GM21381 (cell line): ENCODE data around the gene ITPR1.
"Not testable (repeated sequence)": the region's sequence is repeated elsewhere in the genome, so short reads cannot be mapped to it uniquely, and the experiment has no call there.

Source experiments
- ATAC-seq: cut with Tn5 transposase; IDR thresholded peaks from one replicate; pipeline ENCODE4 v1.9.1; 2021; ENCODE audit warnings: mild to moderate bottlenecking, moderate library complexity; ENCODE audit not compliant: unreplicated experiment

Gene ITPR1

DNA sequence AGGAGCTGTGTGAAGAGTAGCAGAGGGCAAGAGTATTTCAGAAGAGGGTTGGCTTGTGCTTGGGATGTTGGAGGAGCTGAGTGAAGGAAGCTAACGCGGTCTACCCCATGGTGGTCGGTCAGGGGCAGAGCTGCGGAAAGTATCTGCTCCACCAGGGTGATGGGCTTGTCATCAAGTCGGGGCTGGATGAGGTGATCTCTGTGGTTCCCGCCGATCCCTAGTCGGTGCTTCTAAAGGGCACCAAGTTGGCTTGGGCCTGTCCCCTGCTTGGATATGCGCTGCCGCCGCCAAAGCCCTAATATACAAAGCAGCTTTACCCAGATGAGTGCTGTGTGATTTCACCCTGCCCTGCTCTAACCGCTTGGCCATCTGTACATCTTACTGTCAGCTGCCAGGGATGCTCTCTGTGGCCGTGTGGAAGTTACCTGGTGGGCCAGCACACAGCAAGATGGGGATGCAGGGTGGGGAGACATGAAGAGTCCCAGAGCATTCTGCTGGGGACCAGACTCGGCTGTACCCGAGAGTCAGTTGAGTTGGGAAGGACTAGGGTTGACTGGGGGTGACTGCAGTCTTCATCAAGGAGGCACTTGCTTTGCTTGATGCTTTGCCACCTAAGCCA, 260.0 kb downstream of the ITPR1 start:
- ATAC-seq, result no peak

DNA sequence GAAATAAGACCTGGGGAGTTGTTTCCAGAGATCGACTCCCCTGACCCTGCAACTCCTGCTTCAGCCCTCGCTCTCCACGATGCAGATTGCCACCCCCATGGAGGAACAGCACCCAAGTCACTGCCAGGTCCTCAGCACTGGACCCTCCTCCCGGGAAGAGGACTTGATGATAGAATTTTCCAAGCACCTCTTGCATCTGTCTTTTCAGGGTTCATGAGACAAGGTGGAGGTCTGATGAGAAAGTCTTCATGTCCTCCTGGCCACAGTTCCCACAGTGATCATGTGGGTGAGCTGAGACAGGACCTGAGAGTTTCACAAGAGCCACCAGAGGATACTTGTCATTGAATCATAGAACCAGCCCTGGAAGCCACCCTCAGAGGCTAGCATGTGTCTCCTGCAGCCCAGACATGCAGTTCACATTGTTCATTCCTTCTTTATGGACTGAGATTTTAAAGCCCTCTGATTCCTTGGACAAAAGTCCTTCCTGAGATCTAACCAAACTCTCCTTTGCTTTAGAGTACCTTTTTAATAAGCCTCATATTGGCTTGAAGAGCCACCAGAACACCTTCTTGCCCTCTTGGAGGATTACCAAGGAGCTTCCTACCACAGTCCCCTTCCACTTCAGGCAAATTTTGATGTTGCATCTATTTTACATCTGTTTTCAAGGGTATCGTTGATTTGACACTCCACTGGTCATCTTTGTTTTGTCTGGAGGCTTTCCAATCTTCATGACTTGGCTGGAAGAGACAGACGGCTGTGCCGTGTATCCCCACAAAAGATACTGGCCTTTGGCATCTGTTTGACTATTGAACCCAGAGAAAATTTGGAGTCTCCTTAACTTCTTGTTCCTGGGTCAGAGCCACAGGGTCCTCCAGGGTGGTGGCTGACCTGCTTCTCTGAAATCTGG, 261.3 kb downstream of the ITPR1 start:
- ATAC-seq, result peak; percentile 56

DNA sequence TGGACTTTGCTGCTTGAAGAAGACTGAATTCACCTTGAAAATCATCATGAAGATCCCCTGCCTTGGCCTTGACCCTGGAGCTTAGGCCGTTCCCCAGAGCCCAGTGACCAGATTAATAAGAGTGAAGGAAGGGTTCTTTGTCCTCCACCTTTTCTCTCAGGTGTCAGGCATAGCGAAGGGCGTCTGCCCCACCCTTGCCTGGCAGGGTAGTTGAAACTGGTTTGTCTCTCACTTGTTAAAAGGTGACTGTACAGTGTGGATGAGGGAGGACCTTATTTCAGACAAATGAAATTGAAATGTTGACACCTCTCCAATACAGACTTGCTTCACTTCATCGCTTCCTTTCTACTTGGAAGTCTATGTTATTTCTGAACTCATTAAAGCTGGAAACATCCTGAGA, 262.4 kb downstream of the ITPR1 start:
- ATAC-seq, result no peak

DNA sequence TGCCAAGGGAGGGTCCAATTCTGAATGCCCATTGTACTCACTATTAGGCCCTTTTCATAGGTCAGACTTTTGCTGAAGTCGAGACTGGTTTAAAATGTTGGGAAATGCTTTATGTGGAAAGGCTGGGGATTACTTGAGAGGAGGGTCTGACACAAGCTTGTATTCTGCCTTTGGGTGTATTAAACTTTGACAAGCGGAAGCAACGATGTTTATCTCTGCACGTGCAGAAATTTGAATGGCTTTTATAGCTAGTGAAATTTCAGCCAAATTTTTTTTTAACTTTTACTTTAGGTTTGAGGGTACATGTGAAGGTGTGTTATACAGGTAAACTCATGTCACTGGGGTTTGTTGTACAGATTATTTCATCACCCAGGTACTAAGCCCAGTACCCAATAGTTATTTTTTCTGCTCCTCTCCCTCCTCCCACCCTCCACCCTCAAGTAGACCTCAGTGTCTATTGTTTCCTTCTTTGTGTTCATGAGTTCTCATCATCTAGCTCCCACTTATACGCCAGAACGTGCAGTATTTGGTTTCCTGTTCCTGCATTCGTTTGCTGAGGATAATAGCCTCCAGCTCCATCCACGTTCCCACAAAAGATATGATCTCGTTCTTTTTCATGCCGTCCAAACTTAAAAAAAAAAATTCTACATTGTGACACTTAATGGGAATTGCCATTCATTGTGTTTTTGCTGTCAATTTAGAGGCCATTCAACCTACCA, 263.1 kb downstream of the ITPR1 start:
- ATAC-seq, result no peak

DNA sequence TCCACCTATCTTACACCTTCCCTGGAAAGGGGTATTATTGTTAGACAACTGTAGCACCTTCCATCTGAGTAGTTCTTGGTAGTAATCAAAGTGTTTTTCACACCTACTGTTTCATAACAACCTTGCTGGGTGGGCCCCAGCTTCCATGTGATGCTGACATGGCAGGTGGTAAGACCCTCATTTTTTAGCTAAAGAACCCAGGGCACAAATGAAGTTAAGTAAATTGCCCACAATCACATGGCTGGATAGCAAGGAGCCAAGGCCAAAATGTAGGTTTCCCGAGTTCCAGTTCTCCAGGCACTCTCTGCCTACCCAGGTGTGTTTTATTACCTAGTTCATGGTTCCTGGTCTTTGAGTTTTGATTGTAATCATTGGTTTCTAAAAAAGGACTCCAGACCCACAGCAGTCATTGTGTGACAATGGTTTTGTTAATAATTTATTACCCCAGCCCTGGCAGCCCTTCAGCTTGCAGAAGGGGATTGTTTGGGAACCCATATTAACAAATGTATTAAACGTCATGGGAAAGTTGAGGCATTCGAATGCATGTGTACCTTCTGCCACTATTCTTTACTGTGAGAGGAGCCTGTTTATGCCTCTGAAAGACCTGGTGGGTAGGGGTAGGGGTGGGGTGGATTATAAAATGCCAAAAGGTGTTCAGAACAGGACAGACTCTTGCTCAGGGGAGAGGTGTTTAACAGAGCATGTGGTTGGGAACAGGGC, 263.9 kb downstream of the ITPR1 start:
- peak; percentile 39 for ATAC-seq

DNA sequence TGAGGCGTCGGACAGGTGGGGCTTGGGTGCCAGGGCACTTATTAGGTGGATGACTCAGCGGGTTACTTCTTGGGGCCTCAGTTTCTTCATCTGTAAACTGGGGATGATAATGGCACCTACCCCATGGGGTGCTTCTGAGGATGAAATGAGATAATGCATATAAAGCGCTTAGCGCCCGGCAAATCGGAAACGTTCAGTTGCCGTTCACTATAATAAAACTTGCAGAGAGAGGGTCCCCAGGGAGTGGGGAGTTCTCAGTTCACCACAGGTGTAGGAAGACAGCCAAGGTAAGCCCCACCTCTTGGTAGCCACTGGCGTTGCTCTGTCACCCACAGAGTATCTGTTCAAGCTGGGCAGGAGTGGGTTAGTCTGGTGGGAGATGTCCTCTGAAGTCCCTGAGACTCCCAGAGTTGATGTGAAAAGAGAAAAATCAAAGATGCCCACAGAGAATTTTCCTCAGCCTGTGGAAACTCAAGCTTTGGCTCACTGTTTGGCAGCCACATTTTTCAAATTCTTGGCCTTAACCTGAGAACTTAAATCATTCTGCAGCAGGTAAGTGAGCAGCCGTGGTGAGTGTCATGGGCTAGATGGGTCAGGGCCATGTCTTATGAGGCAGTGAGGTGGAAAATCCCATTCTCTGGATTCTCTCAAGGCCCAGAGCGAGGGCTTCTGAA, 264.6 kb downstream of the ITPR1 start:
- ATAC-seq, result no peak

DNA sequence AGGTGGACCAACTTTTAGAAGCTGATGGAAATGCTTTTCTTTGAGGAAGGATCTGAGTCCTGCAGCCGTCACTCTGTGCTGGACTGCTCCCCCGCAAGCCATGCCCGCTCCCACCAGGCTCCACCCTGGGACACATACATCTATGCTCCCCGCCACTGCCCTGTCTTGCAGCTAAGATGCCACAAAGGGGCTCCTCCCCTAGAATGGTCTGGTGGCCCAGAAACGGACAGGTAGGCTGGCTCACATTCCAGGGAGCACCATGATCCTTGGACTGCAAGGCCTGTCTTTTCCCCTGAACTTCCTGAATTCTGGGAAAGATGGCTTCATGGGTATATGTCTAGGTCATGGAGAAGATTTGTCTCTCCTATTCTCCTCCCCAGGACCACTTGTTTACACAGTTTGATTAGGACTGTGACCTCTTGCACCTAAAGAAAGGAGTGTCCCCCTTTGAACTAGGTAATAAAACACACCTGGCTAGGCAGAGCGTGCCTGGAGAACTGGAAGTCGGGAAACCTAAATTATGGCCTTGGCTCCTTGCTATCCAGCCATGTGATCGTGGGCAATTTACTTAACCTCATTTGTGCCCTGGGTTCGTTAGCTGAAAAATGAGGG, 265.2 kb downstream of the ITPR1 start:
- no peak for ATAC-seq

DNA sequence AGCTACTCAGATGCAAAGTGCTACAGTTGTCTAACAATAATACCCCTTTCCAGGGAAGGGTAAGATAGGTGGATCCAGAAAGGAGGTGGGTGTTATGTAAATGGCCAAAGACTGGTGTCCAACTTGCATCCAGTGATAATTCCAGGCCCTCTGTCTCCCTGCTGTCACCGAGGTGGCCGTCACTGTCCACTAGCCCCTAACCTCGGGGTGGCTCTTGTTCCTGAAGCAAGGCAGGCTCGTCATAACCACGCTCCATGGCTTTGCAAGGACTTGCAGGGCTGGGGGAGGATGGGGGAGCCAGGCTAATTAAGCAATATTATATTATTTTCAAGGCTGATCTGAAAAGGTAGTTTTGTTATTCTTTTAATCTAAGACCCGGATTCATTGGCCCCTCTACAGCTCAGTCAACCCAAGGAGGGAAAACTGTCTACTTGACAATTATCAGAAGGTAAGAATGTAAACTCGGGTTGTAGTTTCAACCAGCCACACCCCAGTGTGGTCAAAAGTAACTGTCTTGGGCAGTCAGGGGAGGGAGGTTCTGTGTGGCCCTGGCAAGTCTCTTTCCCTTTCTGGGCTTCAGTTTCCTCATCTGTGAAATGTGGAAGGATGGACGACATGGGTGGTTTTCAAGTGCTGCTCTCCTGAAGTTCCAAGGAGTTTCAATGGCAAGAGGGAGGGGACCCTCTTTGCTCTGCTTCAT, 266.0 kb downstream of the ITPR1 start:
- ATAC-seq, result no peak

DNA sequence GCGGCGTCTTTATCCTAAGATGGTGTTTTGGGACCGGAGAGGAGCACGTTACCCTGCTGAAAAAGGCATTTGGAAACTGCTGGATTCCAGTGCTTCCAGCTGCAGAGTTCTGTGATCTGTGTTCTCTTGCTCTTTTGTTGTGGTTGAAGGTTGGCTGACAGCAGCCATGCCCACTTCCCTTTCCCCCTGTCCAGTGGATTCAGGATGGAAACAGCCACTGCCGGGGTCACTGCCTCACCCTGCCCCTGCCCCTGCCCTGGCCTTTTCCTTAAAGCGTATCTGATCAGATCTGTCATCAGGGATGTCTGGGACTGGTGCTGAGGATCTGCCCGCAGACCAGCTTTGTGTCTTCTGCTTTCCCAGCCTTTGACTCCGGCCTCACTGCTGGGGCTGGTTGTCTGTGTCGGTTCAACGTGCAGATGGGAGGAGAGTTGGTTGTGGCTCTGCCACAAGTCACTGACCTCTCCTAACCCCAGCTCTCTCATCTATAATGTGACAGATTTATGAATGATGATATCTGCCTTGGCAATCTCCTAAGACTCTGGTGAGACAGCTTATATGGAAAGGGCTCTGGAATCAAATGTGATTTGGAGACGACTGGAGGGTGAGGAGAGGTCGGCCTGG, 266.7 kb downstream of the ITPR1 start:
- ATAC-seq, result no peak

DNA sequence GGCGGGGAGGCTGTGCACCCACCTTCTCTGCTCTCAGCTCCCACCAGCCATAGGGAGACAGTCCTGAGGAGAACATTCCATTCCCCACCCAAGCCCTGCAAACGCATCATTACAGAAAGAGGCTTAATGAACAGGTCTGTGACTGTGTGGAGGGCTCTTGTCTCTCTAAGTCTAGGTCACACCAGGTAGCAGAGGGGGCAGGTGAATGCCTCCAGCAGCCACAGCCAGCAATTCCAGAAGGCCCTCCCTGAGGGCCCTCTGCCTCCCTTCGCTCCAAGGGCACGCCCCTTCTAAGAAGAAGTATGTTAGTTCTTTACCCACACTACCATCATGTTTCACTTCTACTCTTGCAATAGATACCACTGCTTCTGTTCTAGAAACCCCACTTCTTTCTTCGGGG, 268.6 kb downstream of the ITPR1 start:
- ATAC-seq, result no peak

DNA sequence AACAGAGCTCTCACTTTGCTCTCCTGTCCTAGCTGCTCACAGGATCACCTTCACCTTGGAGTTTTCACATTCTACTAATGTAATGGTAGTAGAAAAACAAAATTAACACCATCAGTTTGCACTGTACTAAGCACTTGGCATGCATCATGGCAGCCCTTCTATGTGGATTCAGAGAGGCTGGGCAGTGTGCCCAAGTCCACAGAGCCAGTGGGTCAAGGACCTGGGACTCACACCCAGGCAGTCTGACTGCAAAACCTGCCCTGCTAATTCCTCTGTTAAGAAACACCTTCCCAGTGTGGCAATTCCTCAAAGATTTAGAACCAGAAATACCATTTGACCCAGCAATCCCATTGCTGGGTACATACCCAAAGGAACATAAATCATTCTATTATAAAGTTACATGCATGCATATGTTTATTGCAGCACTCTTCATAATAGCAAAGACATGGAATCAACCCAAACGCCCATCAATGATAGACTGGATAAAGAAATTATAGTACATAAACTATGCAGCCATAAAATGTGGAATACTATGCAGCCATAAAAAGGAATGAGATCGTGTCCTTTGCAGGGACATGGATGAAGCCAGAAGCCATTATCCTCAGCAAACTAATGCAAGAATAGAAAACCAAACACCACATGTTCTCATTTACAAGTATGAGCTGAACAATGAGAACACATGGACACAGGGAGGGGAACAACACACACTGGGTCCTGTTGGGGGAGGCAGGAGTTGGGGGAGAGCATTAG, 269.5 kb downstream of the ITPR1 start:
- not testable (repeated sequence) for ATAC-seq

DNA sequence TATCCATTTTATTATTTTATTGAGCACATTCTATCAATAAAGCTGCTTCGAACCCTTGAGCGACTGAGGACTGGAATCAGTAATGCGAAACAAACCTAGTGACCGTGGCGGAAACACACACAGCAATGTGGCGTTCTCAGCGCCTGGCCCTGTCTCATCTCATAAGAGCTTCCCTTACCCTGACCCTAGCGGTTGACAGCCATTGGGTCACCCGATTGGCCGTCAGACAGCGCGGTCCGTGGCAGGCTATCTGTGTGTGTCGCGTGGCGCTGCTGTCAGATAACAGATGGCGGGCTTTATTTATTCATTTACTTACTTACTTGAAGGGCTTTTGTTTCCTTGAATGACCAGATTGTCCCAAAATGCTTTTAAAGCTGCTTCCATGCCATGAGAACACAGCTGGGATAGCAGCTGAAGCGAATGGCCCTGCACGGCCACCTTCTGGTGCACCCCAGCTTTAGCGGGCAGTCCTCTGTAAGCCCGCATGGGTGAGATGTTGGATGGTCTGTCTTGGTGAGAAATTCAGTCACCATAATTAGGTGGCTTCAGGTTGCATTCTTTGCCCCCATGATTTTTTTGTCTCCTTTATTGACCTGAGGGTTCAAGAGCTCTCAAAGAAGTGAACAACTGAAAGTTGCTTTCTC, 270.6 kb downstream of the ITPR1 start:
- ATAC-seq, result no peak

DNA sequence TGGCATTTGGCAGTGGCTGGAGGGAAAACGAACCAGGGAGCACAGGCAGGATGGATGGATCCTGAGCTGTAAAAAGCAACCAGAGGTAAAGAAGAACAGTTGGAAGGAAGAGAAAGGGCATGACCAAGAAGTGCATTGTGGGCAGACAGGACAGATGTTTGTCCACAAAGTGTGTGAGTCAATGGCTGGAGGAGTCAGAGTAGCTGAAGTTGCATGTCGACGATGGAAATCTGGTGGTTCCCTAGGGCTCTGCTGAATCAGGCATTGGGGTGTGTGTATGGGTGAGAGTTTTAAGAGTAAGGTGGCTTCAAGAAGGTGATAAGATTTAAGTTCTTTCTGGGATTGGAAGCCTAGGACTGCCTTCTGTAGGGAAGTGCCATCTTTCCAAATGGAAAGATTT, 272.1 kb downstream of the ITPR1 start:
- no peak for ATAC-seq

DNA sequence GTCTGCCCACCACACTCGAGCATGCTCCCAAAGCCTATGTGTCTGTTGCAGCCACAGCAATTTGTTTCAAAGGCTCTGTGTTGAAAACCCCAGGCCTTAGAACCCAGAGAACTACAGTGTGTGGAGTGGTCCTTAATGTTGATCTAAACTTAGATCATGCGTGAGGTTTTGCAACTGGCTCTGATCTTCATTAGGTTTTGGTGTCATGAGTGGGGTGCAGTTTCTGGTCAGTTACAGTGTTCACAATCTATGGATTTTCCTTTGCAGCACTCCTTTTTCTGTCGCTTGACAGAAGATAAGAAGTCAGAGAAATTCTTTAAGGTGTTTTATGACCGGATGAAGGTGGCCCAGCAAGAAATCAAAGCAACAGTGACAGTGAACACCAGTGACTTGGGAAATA, 273.1 kb downstream of the ITPR1 start:
- ATAC-seq, result no peak

DNA sequence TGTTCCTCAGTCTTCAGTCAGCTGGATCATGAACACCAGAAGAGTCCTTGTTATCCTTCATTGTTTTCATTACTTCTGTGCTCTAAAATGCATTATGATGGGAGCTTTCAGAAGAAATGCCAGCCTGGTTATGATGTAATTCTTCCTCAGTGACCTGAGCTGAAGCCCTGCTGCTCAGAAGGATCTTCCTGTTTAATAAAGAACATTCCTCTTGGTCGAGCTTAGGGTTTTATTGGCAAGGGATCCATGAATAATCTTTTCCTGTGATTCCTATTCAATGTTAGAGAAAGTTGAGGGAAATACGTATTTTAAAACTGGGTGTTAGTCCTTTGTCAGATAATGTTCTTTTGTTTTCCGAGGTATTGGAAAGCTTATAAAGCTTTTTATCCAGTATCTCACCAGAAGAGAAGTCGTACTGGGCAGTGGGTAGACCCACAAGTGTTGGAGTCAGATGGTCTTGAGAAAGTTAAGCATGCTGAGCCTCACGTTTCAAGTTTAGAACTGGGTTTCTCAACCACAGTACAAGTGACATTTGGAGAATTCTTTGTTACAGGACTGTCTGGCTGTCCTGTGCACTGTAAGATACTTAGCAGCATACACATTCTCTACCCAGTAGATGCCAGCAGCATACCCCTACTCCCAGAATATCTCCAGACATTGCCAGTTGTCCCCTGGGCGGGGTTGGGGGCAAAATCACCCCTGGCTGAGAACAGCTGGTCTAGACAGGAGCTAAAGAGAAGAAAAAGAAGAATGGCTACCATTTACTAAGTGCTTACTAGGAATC, 273.8 kb downstream of the ITPR1 start:
- ATAC-seq, result no peak

DNA sequence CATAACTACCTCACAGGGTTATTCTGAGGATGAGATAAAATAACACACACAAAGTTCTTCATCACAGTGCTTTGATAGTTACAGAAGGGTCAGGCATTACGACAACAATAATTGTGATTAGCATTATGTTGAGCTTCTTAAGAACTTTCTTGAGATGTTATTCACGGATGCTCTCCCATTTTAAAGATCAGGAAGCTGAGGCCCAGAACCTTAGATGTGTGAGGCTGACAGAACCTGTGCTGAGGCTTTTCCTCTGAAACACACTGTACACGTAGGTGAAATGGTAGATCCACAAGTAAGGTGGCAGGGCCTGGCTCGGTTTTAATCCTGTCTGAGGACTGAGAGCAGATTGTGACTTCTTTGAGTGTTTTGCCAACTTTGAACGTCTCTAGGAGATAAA, 274.9 kb downstream of the ITPR1 start:
- no peak for ATAC-seq

DNA sequence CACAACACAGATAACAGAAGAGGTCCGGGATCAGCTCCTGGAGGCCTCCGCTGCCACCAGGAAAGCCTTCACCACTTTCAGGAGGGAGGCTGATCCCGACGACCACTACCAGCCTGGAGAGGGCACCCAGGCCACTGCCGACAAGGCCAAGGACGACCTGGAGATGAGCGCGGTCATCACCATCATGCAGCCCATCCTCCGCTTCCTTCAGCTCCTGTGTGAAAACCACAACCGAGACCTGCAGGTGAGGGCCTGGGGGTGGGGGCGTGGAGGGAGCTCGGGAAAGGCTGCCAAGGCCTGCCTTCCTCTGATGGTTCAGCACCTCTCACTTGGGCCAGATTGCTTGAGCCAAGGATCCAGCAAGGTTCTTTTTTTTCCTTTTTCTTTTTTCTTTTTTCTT, 275.4 kb downstream of the ITPR1 start:
- no peak for ATAC-seq
